ENCODE data around the gene TXLNG.
"Not testable (repeated sequence)": the region's sequence is repeated elsewhere in the genome, so short reads cannot be mapped to it uniquely, and the experiment has no call there.

TXLNG gene

GRCh38 chrX:16786139-16786790 is at the start of gene TXLNG:
Gene TXLNG, plus strand, starts transcription at chrX:16786466. Its CDS starts 22 bp downstream, at chrX:16786488.
- peak; percentile 100 for DNase-seq

- no peak for DNase-seq
These were observed 49.2 kb upstream of the TXLNG start for GRCh38 chrX:16737024-16737423.

GRCh38 chrX:16739574-16739973 is 46.7 kb upstream of the TXLNG start:
- no peak for DNase-seq

GRCh38 chrX:16743604-16744325 is 42.5 kb upstream of the TXLNG start:
- no peak for DNase-seq

- no peak for DNase-seq
These were observed 41.2 kb upstream of the TXLNG start for GRCh38 chrX:16745102-16745501.

GRCh38 chrX:16745659-16746058 is 40.6 kb upstream of the TXLNG start:
- no peak for DNase-seq

- no peak for DNase-seq
These were observed 37.8 kb upstream of the TXLNG start for GRCh38 chrX:16748425-16748824.

- no peak for DNase-seq
These were observed 36.1 kb upstream of the TXLNG start for GRCh38 chrX:16750136-16750535.

- no peak for DNase-seq
These were observed 32.2 kb upstream of the TXLNG start for GRCh38 chrX:16754019-16754418.

GRCh38 chrX:16756724-16757123 is 29.5 kb upstream of the TXLNG start:
- no peak for DNase-seq

GRCh38 chrX:16761500-16761899 is 24.8 kb upstream of the TXLNG start:
- not testable (repeated sequence) for DNase-seq

GRCh38 chrX:16762579-16762978 is 23.7 kb upstream of the TXLNG start:
- no peak for DNase-seq

GRCh38 chrX:16765594-16765993 is 20.7 kb upstream of the TXLNG start:
- DNase-seq = no peak

GRCh38 chrX:16770970-16771482 is 15.2 kb upstream of the TXLNG start:
- DNase-seq = peak; percentile 50

GRCh38 chrX:16771483-16772398 is 14.5 kb upstream of the TXLNG start:
- DNase-seq = peak; percentile 85

- peak; percentile 30 for DNase-seq
These were observed 13.8 kb upstream of the TXLNG start for GRCh38 chrX:16772460-16772859.

GRCh38 chrX:16774746-16775145 is 11.5 kb upstream of the TXLNG start:
- no peak for DNase-seq

- no peak for DNase-seq
These were observed 7.7 kb upstream of the TXLNG start for GRCh38 chrX:16778545-16778944.

- no peak for DNase-seq
These were observed 7.3 kb upstream of the TXLNG start for GRCh38 chrX:16778993-16779392.

GRCh38 chrX:16779815-16780214 is 6.5 kb upstream of the TXLNG start:
- DNase-seq = not testable (repeated sequence)

- no peak for DNase-seq
These were observed 2.8 kb upstream of the TXLNG start for GRCh38 chrX:16783452-16783851.

- DNase-seq = not testable (repeated sequence)
These were observed 1.8 kb upstream of the TXLNG start for GRCh38 chrX:16784440-16784839.
